Stimulated activated CD4-positive, alpha-beta T cell treated with anti-CD3 and anti-CD28 coated beads, Interleukin-12 subunit alpha, Interleukin-12 subunit beta, amount 100 ng/mL, for 24 hours (primary cell): Measurements from ENCODE around the gene GNG7.
"Not testable (repeated sequence)": the region's sequence is repeated elsewhere in the genome, so short reads cannot be mapped to it uniquely, and the experiment has no call there.

Experiments used
- DNase-seq, 2 experiments: peaks; one replicate each; pipeline ENCODE4 v3.0.0-alpha.2; 2020; ENCODE audit warnings: low read depth in 2 of 2

Gene GNG7

GRCh38 chr19:2534423-2535013 lies 168.0 kb downstream of the GNG7 start:
- no peak for DNase-seq

GRCh38 chr19:2533686-2534422 lies 168.6 kb downstream of the GNG7 start:
- DNase-seq = no peak

DNA sequence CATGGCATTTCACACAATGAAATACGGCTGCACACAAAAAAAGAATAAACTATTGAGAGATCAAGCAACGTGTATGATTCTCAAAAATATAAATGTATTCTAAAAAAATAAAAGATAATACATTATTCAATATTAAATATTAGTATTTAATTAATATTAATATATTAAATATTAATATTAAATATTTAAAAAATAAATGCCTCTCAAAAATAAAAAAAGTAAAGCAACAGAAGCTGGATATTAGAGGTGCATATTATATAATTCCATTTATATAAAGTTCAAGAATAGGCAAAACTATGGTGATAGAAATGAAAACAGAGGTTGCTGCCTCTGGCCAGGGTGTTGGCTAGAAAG lies 169.4 kb downstream of the GNG7 start:
- DNase-seq = no peak

DNA sequence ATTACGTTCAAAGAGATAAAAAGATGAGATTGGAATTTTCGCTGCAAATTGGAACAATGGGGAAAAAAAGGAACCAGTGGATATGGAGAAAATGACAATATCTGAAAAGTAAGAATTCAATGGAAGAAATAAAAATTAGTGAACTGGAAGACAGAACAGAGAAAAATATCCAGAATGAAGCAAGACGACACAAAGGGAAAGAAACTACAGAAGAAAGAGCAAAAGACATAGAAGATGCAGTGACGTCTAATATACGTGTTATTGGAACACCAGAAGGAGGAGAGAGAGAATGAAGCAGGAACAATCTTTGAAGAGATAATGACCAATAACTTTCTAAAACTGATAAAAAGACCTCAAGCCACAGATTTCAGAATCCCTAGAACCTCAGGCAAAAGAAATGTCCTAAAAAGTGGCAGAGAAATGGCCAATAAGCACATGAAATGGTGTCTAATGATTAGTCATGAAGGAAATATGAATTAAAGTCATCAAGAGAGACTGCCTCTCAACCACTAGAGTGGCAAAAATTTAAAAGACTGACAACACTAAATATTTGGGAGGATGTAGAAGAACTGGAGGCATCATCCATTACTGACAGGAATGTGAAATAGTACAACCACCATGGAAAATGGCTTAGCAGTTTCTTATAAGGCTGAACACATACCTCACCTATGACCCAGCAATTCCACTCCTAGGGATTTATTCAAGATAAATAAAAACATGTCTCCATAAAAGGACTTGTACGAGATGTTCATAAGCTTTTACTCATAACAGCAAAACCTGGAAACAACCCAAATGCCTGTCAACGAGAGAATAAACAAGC lies 170.0 kb downstream of the GNG7 start:
- no peak for DNase-seq

GRCh38 chr19:2529942-2530341 lies 172.6 kb downstream of the GNG7 start:
- not testable (repeated sequence) for DNase-seq

GRCh38 chr19:2529473-2529918 lies 173.0 kb downstream of the GNG7 start:
- DNase-seq = no peak

GRCh38 chr19:2528675-2529101 lies 173.8 kb downstream of the GNG7 start:
- DNase-seq = no peak

DNA sequence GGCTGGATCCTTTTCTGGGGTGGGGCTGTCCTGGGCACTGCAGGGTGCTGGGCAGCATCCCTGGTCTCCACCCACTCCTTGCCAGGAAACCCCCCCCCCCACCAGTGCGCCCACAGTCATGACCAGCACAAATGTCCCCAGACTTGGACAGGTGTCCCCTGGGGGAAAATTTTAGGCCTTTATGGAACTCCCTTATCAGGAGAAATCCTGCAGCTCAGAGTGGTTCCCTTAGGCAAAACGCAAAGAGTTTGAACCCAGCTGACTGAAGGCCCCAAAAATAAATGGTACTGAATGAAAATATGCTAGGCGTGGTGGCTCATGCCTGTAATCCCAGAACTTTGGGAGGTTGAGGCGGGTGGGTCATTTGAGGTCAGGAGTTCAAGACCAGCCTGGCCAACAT lies 174.8 kb downstream of the GNG7 start:
- no peak for DNase-seq

DNA sequence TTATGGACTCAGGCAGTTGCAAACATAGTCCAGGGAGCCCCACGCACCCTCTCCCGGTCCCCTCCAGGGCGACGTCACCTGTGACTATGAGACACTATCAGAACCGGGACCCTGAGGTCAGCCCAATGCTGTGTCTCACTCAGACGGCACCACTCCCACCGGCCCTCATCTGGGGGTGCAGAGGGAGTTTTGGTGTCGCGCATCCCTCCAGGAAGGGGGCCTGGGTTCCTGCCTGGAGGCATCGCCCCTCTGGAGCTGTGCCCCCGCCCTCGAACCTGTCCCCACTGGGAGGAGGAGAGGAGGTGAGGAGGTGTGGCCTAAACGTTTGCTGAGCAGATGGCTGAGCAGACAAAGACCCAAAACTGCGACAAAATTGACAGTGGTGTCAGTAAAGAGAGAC lies 175.3 kb downstream of the GNG7 start:
- DNase-seq = no peak

GRCh38 chr19:2524840-2525723 lies 177.4 kb downstream of the GNG7 start:
- DNase-seq = no peak

- DNase-seq = no peak
Measured at GRCh38 chr19:2524361-2524839, 178.1 kb downstream of the GNG7 start.

DNA sequence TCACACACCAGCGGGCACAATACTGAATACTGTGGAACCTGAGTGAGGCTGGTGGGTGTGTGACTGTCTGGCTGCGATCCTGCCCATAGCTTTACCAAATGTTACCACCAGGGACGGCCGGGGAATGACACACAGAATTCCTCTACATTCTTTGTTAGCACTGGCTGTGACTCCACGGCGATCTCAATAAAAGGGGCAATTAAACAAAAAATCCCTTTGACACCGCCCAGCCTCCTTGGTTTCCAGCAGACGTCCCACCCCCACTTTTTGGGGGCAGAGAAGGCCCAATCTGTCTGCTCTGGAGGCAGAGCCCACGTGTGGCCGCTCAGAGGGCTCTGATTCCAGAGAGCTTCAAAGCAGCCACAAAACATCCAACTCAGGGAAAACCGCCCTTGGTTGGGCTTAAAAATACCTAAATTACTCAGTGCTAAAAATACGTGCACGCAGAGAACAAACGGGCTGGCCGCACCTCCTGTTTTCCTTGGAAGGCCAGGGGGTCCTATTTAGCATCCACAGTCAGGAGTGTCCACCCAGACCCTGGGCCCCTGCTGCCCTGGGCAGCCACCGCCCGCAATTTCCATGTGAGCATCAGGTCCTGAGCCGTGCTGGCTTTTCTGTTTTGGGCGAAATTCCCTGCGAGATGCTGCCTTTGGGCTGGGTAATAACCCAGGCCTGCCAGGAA lies 178.7 kb downstream of the GNG7 start:
- DNase-seq = no peak

- DNase-seq = no peak
Measured at GRCh38 chr19:2519482-2519881, 183.0 kb downstream of the GNG7 start.

- DNase-seq = not testable (repeated sequence)
Measured at GRCh38 chr19:2518856-2519255, 183.6 kb downstream of the GNG7 start.

GRCh38 chr19:2517881-2518601 lies 184.5 kb downstream of the GNG7 start:
- no peak for DNase-seq

DNA sequence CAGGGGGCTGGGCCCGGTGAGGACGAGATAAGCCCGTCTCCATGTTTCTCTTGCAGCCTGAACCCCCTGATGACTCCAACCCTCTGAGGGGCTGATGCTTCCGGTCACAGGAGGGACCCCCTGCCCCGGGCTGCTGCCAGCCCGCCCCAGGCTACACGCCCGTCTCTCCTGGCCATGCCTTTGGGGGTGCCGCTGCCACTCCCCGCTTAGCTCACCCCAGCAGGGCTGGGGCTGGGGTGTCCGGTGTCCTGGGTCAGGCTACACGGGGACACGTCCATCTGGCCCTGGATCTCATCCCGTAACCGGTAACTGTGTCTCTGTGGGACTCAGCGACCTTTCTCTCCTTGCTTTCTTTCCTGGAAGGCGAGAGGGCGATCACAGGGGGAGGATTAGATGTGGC lies 185.8 kb downstream of the GNG7 start:
- no peak for DNase-seq

GRCh38 chr19:2514981-2515518 lies 187.4 kb downstream of the GNG7 start:
- DNase-seq = no peak

- no peak for DNase-seq
Measured at GRCh38 chr19:2512523-2513431, 189.7 kb downstream of the GNG7 start.

DNA sequence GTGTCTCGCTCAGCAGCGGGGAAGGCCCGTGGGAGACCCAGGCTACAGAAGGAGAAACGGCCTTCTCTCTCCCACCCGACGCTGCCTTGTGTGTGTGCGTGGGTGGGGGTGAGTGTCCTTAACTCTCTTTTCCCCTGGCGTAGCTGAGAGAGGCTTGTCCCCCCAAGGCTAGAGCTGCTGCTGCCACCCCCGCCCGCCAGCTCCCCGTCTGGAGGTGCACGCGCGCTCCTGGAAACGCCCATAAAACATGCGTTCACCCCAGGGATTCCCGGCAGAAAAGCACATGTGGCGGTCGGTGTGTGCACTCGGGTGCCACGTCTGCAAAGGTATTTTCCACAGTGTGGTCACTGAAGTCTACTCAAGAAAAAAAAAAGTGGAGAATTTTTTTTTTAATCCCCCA lies 190.5 kb downstream of the GNG7 start:
- DNase-seq = no peak
